ENCODE results near the gene OSBPL10. TPM values are rescaled to one million over a fixed set of nuclear protein-coding genes. Genes with fewer than 3 reads are reported as not detected.
A peak's percentile ranks its signal among the peaks of the same experiment; 100 is the strongest.

OSBPL10 gene
- total RNA-seq, 1 donor from 2014 or later: 52.7 TPM

DNA sequence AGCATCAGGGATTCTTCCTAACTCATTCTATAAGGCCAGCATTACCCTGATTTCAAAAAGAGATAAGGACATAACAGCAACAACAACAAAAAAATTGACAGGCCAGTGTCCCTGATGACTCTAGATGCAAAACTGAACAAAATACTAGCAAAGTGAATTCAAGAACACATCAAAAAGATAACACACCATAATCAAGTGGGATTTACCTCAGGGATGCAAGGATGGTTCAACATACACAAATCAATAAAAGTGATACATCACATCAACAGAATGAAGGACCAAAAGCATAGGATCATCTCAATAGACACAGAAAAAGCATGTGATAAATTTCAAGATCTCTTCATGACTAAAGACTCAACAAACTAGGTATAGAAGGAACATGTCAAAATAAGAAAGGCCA is 328.8 kb downstream of the OSBPL10 start:
- TF ChIP-seq, protein P1, sequence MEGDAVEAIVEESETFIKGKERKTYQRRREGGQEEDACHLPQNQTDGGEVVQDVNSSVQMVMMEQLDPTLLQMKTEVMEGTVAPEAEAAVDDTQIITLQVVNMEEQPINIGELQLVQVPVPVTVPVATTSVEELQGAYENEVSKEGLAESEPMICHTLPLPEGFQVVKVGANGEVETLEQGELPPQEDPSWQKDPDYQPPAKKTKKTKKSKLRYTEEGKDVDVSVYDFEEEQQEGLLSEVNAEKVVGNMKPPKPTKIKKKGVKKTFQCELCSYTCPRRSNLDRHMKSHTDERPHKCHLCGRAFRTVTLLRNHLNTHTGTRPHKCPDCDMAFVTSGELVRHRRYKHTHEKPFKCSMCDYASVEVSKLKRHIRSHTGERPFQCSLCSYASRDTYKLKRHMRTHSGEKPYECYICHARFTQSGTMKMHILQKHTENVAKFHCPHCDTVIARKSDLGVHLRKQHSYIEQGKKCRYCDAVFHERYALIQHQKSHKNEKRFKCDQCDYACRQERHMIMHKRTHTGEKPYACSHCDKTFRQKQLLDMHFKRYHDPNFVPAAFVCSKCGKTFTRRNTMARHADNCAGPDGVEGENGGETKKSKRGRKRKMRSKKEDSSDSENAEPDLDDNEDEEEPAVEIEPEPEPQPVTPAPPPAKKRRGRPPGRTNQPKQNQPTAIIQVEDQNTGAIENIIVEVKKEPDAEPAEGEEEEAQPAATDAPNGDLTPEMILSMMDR (IDR thresholded peaks at IDR 0.05; ENCODE audit: insufficient read depth, low read depth, low read length): no peak
- TF ChIP-seq EZH2 (IDR thresholded peaks at IDR 0.05; ENCODE audit: insufficient read depth, low read length): no peak
- no peak for DNase-seq (ENCODE audit: low read depth)
- Histone ChIP-seq H3K4me3 (ENCODE audit: insufficient read depth, low read depth, low read length) (no peak overlapping the region), H3K27ac (ENCODE audit: low read depth, low read length) (no peak overlapping the region), H2AFZ (ENCODE audit: low read depth, low read length) (no peak overlapping the region), H3K9ac (ENCODE audit: low read length) (no peak overlapping the region), H4K20me1 (ENCODE audit: insufficient read depth, low read length) (no peaks in the 10 kb centered on the region), H3K4me2 (ENCODE audit: low read length) (no peak overlapping the region), H3K36me3 (ENCODE audit: insufficient read depth, low read length) (peaks cover 16% of the 10 kb centered on the region), H3K79me2 (ENCODE audit: insufficient read depth, low read length) (no peaks in the 10 kb centered on the region), H3K9me3 (ENCODE audit: insufficient read depth, low read depth, low read length) (peaks cover 15% of the 10 kb centered on the region), H3K4me1 (ENCODE audit: insufficient read depth, low read length) (no peaks in the 10 kb centered on the region), H3K27me3 (ENCODE audit: insufficient read depth, low read length) (no peaks in the 10 kb centered on the region)
- no peak overlapping the region for H3K27ac Mint-ChIP-seq (ENCODE audit: unreplicated experiment)
- peaks cover 41% of the 10 kb centered on the region for H3K9me3 Mint-ChIP-seq (ENCODE audit: unreplicated experiment)
- no peaks in the 10 kb centered on the region for H3K27me3 Mint-ChIP-seq (ENCODE audit: low read depth, unreplicated experiment)
- H3K4me1 Mint-ChIP-seq (ENCODE audit: low read depth, unreplicated experiment): peaks cover under 1% of the 10 kb centered on the region
- peaks cover 44% of the 10 kb centered on the region for H3K36me3 Mint-ChIP-seq (ENCODE audit: low read depth, unreplicated experiment)
- FAIRE-seq: no peak
- H3K4me3 Mint-ChIP-seq (ENCODE audit: unreplicated experiment): no peak overlapping the region

DNA sequence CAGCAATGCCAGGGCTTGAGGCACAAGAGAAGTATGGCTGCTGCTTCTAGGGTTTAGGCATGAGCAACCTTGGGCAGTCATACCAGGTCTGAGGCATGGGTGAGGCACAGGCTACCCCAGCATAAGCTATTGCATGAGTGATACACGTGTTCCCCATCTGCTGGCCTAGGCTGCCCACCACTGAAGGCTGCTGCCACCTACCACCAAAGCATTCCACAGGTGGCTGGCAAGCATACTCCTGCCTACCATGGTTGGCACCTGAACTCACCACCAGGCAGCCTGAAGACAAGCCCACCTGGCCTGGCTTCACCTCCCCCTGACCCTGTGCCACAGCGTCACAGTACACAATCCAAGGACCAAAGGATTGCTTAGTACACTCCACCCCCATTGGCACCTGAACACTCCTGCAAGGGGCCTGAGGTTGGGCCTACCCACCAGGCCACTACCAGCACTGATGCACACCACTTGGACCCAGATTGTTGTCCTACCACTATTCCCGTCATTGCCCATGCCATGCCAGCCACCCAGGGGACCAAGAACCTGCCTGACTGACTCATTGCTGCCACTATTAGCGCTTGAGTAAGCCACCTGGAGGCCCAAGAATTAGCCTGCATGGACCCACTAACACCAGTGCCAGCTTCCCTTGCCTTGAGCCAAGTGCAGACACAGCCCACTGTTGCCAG is 332.6 kb downstream of the OSBPL10 start:
- H3K9ac ChIP-seq (ENCODE audit: low read length): no peak overlapping the region
- Mint-ChIP-seq H3K9me3 (ENCODE audit: unreplicated experiment) (peaks cover 36% of the 10 kb centered on the region), H3K4me1 (ENCODE audit: low read depth, unreplicated experiment) (no peaks in the 10 kb centered on the region), H3K27me3 (ENCODE audit: low read depth, unreplicated experiment) (no peaks in the 10 kb centered on the region), H3K4me3 (ENCODE audit: unreplicated experiment) (peak overlapping the region; percentile 21), H3K27ac (ENCODE audit: unreplicated experiment) (no peak overlapping the region), H3K36me3 (ENCODE audit: low read depth, unreplicated experiment) (peaks cover 51% of the 10 kb centered on the region)
- DNase-seq (ENCODE audit: low read depth) (no peak), FAIRE-seq (no peak)
- no peaks in the 10 kb centered on the region for H4K20me1 ChIP-seq (ENCODE audit: insufficient read depth, low read length)
- no peak overlapping the region for H3K27ac ChIP-seq (ENCODE audit: low read depth, low read length)
- H3K4me3 ChIP-seq (ENCODE audit: insufficient read depth, low read depth, low read length): no peak overlapping the region
- H3K9me3 ChIP-seq (ENCODE audit: insufficient read depth, low read depth, low read length): peaks cover 14% of the 10 kb centered on the region
- H3K4me2 ChIP-seq (ENCODE audit: low read length): no peak overlapping the region
- no peak overlapping the region for H2AFZ ChIP-seq (ENCODE audit: low read depth, low read length)
- TF ChIP-seq EZH2 (IDR thresholded peaks at IDR 0.05; ENCODE audit: insufficient read depth, low read length): no peak
- TF ChIP-seq, protein P1 (IDR thresholded peaks at IDR 0.05; ENCODE audit: insufficient read depth, low read depth, low read length): no peak
- peaks cover 16% of the 10 kb centered on the region for H3K36me3 ChIP-seq (ENCODE audit: insufficient read depth, low read length)
- H3K79me2 ChIP-seq (ENCODE audit: insufficient read depth, low read length): no peaks in the 10 kb centered on the region
- no peaks in the 10 kb centered on the region for H3K27me3 ChIP-seq (ENCODE audit: insufficient read depth, low read length)
- H3K4me1 ChIP-seq (ENCODE audit: insufficient read depth, low read length): no peaks in the 10 kb centered on the region

DNA sequence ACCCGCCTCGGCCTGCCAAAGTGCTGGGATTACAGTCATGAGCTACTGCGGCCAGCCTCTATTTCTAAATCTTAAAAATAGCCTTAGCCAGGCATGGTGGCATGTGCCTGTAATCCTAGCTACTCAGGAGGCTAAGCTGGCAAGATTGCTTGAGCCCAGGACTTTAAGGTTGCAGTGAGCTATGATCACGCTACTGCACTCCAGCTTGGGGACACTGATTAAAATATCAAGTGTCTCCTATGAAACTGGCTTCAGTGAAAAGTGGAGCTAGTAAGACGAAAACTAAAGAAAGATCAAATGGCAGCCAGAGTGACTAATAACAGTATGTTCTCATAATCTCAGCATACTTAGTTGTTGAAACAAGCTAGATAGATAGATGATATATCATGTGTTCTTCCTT is 335.8 kb downstream of the OSBPL10 start:
- no peaks in the 10 kb centered on the region for H3K4me1 ChIP-seq (ENCODE audit: insufficient read depth, low read length)
- no peak overlapping the region for H3K4me3 ChIP-seq (ENCODE audit: insufficient read depth, low read depth, low read length)
- peaks cover 16% of the 10 kb centered on the region for H3K36me3 ChIP-seq (ENCODE audit: insufficient read depth, low read length)
- no peak overlapping the region for H2AFZ ChIP-seq (ENCODE audit: low read depth, low read length)
- no peaks in the 10 kb centered on the region for H4K20me1 ChIP-seq (ENCODE audit: insufficient read depth, low read length)
- no peaks in the 10 kb centered on the region for H3K79me2 ChIP-seq (ENCODE audit: insufficient read depth, low read length)
- TF ChIP-seq EZH2 (IDR thresholded peaks at IDR 0.05; ENCODE audit: insufficient read depth, low read length): no peak
- TF ChIP-seq, protein P1 (IDR thresholded peaks at IDR 0.05; ENCODE audit: insufficient read depth, low read depth, low read length): no peak
- DNase-seq (ENCODE audit: low read depth) (no peak), FAIRE-seq (no peak)
- Mint-ChIP-seq H3K36me3 (ENCODE audit: low read depth, unreplicated experiment) (peaks cover 33% of the 10 kb centered on the region), H3K4me3 (ENCODE audit: unreplicated experiment) (no peak overlapping the region), H3K4me1 (ENCODE audit: low read depth, unreplicated experiment) (no peaks in the 10 kb centered on the region), H3K9me3 (ENCODE audit: unreplicated experiment) (peaks cover 20% of the 10 kb centered on the region), H3K27me3 (ENCODE audit: low read depth, unreplicated experiment) (no peaks in the 10 kb centered on the region), H3K27ac (ENCODE audit: unreplicated experiment) (no peak overlapping the region)
- no peak overlapping the region for H3K27ac ChIP-seq (ENCODE audit: low read depth, low read length)
- H3K4me2 ChIP-seq (ENCODE audit: low read length): no peak overlapping the region
- H3K27me3 ChIP-seq (ENCODE audit: insufficient read depth, low read length): no peaks in the 10 kb centered on the region
- no peak overlapping the region for H3K9ac ChIP-seq (ENCODE audit: low read length)
- H3K9me3 ChIP-seq (ENCODE audit: insufficient read depth, low read depth, low read length): peaks cover 11% of the 10 kb centered on the region

All from astrocyte (in vitro differentiated cells and primary cell).